HepG2 (cell line): ENCODE results near the gene FAAP100. TPM values are rescaled to one million over a fixed set of nuclear protein-coding genes. Genes with fewer than 3 reads are reported as not detected.

Experiments
- BCL3 ChIP-seq: sonication (generic); formaldehyde crosslinking; IDR thresholded peaks from 2 replicates; pipeline ENCODE4 v1.5.1; 2020; ENCODE audit warnings: mild to moderate bottlenecking, missing genetic modification reagents, moderate library complexity
- CEBPG ChIP-seq: IDR thresholded peaks from 2 replicates; pipeline ENCODE4 v1.6.1; 2016
- EZH2 ChIP-seq: conservative IDR thresholded peaks from 2 replicates; pipeline ENCODE4 v1.6.1; 2012; ENCODE audit warnings: mild to moderate bottlenecking, low read depth, low read length, moderate library complexity
- GATAD1 ChIP-seq: IDR thresholded peaks from 2 replicates; pipeline ENCODE4 v1.6.1; 2016; ENCODE audit warnings: missing genetic modification reagents, missing compliant biosample characterization
- MEIS2 ChIP-seq: sonication (generic); formaldehyde crosslinking; IDR thresholded peaks from 2 replicates; pipeline ENCODE4 v1.9.0; 2021; ENCODE audit warnings: mild to moderate bottlenecking, missing genetic modification reagents
- RAD21 ChIP-seq: fragments of 450-650 bp; formaldehyde crosslinking; IDR thresholded peaks from 2 replicates; pipeline ENCODE4 v1.5.0; 2020; ENCODE audit warnings: mild to moderate bottlenecking
- RBFOX2 ChIP-seq: fragments of 200-400 bp; formaldehyde crosslinking; IDR thresholded peaks from 2 replicates; pipeline ENCODE4 v1.6.1; 2017; ENCODE audit warnings: low read depth, mild to moderate bottlenecking, low read length
- SP1 ChIP-seq, 2 experiments: fragments of 450-650 bp in 1 of 2; sonication (generic) in 1 of 2; formaldehyde crosslinking in 1 of 2; IDR thresholded peaks; 2 replicates each; pipeline versions ENCODE4 v1.4.0 to v1.6.1; 2016 to 2020; ENCODE audit warnings: missing genetic modification reagents in 1 of 2
- SRSF9 ChIP-seq: fragments of 200-400 bp; formaldehyde crosslinking; IDR thresholded peaks from 2 replicates; pipeline ENCODE4 v1.6.1; 2018; ENCODE audit warnings: borderline replicate concordance, mild to moderate bottlenecking, low read depth, low read length; ENCODE audit not compliant: insufficient read depth, poor library complexity, severe bottlenecking
- ZGPAT ChIP-seq: IDR thresholded peaks from 2 replicates; pipeline ENCODE4 v1.6.1; 2016; ENCODE audit warnings: mild to moderate bottlenecking
- ZNF264 ChIP-seq: sonication (generic); formaldehyde crosslinking; IDR thresholded peaks from 2 replicates; pipeline ENCODE4 v1.4.0; 2020; ENCODE audit warnings: missing genetic modification reagents
- ZNF318 ChIP-seq: sonication (generic); formaldehyde crosslinking; IDR thresholded peaks from 2 replicates; pipeline ENCODE4 v1.4.0; 2020; ENCODE audit warnings: mild to moderate bottlenecking, missing genetic modification reagents
- ZNF724P ChIP-seq: sonication (generic); formaldehyde crosslinking; IDR thresholded peaks from 2 replicates; pipeline ENCODE4 v1.8.0; 2022; ENCODE audit warnings: missing genetic modification reagents, borderline replicate concordance
- ZUFSP ChIP-seq: sonication (generic); formaldehyde crosslinking; IDR thresholded peaks from 2 replicates; pipeline ENCODE4 v1.9.0; 2021; ENCODE audit warnings: missing genetic modification reagents, mild to moderate bottlenecking, borderline replicate concordance
- polyA plus RNA-seq, 8 experiments: library from polyadenylated mRNA; depleted of rRNA in 3 of 8; stranded (reverse) in 7 of 8; unstranded in 1 of 8; fragments of >200 nt; fragmentation: Illumina TruSeq in 4 of 8; extraction: Trizol in 4 of 8; gene quantifications; 2 replicates each; pipeline versions ENCODE4 v1.2.1 to v1.2.3, GENCODE V29; 2011 to 2016; ENCODE audit warnings: low read depth in 4 of 8, missing spikeins in 1 of 8, mixed read lengths in 1 of 8; ENCODE audit not compliant: insufficient read depth in 1 of 8
- total RNA-seq, 5 experiments: library from RNA; depleted of rRNA; stranded (reverse); fragments of >200 nt; fragmentation: Illumina TruSeq; extraction: Trizol; gene quantifications; 2 replicates each; pipeline ENCODE4 v1.2.3, GENCODE V29; 2016; ENCODE audit warnings: low read depth in 1 of 5

The FAAP100 gene
- total and polyA plus RNA-seq, 2 of the 13 experiments (the other 11 are each of a cell fraction or from before 2014, with no cell fraction given): 7.6 to 20.8 TPM

- TF ChIP-seq ZNF318 (CRISPR knock-in tag) (no peak), ZNF264 (no peak), ZNF724P (CRISPR knock-in tag) (0 out of 2 replicates have a peak, but pooled peaks have one; percentile 52), RAD21 (CRISPR knock-in tag) (no peak), CEBPG (no peak), SP1 (IDR thresholded peaks at IDR 0.05) (no peak), SP1 (CRISPR knock-in tag; IDR thresholded peaks at IDR 0.05) (no peak), SRSF9 (no peak), EZH2 (no peak), ZUFSP (CRISPR knock-in tag) (no peak), GATAD1 (0 out of 2 replicates have a peak, but pooled peaks have one; percentile 53), ZGPAT (peak; percentile 54; the same call in 1 of the 2 replicates), RBFOX2 (peak; percentile 67), MEIS2 (CRISPR knock-in tag) (peak; percentile 13; the same call in 1 of the 2 replicates), BCL3 (peak; percentile 19; the same call in 1 of the 2 replicates)
These were observed 37.2 kb downstream of the FAAP100 start (continued) for GRCh38 chr17:81514739-81515529.
